Measurements from ENCODE around the gene PFKP.

Gene PFKP

DNA sequence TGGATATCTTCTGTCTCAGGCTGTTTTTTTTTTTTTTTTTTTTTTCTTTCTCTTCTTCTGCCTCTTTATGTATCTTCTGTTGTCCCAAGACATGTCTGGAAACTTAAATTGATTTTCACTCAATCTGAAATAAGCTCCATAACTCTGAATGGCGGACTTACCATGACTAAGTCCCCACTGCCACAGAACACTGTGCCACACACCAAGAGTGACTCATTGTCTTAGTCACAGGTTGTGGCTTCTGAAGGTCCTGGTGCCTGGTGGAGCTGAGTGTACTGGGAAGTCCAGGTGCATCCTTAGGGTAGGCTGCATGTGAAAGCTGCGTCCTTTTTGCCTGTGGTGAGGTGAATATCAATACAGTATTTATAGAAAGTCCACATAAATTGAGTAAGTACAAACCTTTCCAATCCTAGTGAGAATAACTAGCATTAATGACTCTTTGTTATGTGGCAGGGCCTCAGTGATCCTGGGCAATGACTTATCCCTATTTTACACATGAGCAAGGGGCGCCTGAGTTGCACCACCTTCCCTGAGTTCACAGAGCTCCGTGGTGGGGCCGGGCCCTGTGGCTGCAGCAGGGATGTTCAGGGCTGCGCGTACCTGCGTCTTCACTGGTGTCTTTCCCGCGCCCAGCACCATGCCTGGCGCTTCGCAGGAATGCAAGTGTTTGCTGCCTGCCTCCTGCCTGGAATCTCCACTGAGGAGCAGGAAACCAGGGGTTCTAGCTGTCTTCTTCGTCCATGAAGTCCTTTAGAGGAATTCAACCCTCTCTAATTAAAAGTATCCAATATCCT, 4.3 kb downstream of the PFKP start:
- no peak overlapping the region for H3K9ac ChIP-seq (ENCODE audit: low read length)
- H3K4me3 ChIP-seq (ENCODE audit: insufficient read depth, low read length, poor library complexity, severe bottlenecking) = no peak overlapping the region
- no peaks in the 10 kb centered on the region for H3K9me3 ChIP-seq (ENCODE audit: insufficient read depth, low read length)
- H3K36me3 ChIP-seq (ENCODE audit: low read length) = peaks cover 17% of the 10 kb centered on the region
- no peak overlapping the region for H2AFZ ChIP-seq (ENCODE audit: low read depth, low read length, severe bottlenecking)
- no peak overlapping the region for H3K27ac ChIP-seq (ENCODE audit: low read depth, low read length)
- no peaks in the 10 kb centered on the region for H3K9me2 ChIP-seq (replicated peaks; ENCODE audit: insufficient read depth, low read length)
- TF ChIP-seq EZH2phosphoT487 (conservative IDR thresholded peaks at IDR 0.05; ENCODE audit: low read length) = no peak
- TF ChIP-seq CTCF (IDR thresholded peaks at IDR 0.05; ENCODE audit: insufficient read depth, low read length, poor library complexity, severe bottlenecking) = no peak
- H4K20me1 ChIP-seq (ENCODE audit: low read depth, low read length) = peaks cover 50% of the 10 kb centered on the region
- no peak overlapping the region for H3K4me2 ChIP-seq (ENCODE audit: low read depth, low read length, poor library complexity, severe bottlenecking)
- H3K27me3 ChIP-seq (ENCODE audit: low read length) = no peaks in the 10 kb centered on the region
- no peaks in the 10 kb centered on the region for H3F3A ChIP-seq (ENCODE audit: insufficient read depth)
- H3K79me2 ChIP-seq (ENCODE audit: insufficient read depth, low read length) = peaks cover 90% of the 10 kb centered on the region

DNA sequence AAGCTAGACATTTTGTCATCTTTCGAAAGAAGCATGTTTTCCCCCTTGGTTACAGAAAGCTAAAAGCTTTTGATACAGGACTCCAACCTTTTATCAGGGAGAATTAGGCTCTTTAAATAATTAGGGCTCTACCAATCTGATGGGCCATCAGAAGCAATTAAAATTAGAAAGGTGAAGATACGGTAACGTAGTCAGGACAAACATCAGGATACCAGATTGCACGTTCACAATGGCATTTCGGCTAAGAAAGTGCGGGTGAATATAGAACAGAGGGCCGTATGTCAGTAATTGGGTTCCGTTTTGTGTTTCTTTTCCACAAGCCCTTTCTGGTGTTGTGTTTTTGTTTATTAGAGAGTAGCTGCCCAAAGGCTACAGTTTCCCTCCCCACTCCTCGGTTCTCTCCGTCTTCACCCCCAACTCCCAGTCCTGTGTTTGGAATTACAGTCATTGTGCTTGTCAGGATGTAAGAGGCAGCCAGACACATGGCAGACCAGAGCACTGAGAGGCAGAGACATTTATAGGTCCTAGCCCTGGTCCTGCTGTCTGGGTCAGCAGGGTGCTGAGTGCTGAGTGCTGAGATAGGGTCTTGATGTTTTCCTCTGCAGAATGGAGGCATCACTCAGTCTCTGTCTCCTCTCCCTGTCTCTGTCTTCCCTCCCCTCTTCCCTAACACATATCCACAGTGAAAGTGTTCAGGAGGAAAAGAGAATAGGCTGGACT, 5.5 kb downstream of the PFKP start:
- Histone ChIP-seq H3K9me3 (ENCODE audit: insufficient read depth, low read length) (no peaks in the 10 kb centered on the region), H3K4me3 (ENCODE audit: insufficient read depth, low read length, poor library complexity, severe bottlenecking) (no peak overlapping the region), H3F3A (ENCODE audit: insufficient read depth) (no peaks in the 10 kb centered on the region), H3K36me3 (ENCODE audit: low read length) (peaks cover 17% of the 10 kb centered on the region), H3K4me2 (ENCODE audit: low read depth, low read length, poor library complexity, severe bottlenecking) (no peak overlapping the region), H3K9me2 (replicated peaks; ENCODE audit: insufficient read depth, low read length) (no peaks in the 10 kb centered on the region), H3K79me2 (ENCODE audit: insufficient read depth, low read length) (peaks cover 97% of the 10 kb centered on the region), H3K27ac (ENCODE audit: low read depth, low read length) (no peak overlapping the region), H2AFZ (ENCODE audit: low read depth, low read length, severe bottlenecking) (no peak overlapping the region), H3K27me3 (ENCODE audit: low read length) (no peaks in the 10 kb centered on the region), H3K9ac (ENCODE audit: low read length) (no peak overlapping the region), H4K20me1 (ENCODE audit: low read depth, low read length) (peaks cover 58% of the 10 kb centered on the region)
- TF ChIP-seq EZH2phosphoT487 (conservative IDR thresholded peaks at IDR 0.05; ENCODE audit: low read length) (no peak), CTCF (IDR thresholded peaks at IDR 0.05; ENCODE audit: insufficient read depth, low read length, poor library complexity, severe bottlenecking) (no peak)

DNA sequence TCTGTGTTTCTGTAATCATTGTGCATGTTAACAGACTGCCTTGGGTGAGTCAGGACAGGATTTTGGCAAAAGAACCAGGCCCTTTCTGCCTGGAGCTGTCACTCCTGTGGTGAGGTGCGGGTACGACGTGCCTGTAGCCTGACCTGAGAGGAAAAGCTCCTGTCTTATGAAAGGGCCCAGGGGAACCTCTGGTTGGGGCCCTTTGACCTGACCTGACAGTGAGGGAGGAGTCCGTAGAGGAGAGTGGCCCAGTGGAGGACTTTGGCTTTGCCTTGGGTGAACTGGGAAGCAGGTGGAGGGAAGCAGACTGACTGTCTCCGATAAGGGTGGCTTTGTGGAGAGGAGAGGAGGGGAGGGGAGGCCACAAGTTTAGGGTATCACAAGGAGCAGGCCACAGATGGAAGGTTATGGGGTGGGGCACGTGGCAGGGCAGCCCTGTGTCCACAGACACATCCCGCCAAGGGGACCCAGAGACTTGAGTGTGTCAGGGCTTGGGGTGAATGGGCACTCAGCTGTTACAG, 6.9 kb downstream of the PFKP start:
- Histone ChIP-seq H3K36me3 (ENCODE audit: low read length) (peaks cover 17% of the 10 kb centered on the region), H2AFZ (ENCODE audit: low read depth, low read length, severe bottlenecking) (no peak overlapping the region), H4K20me1 (ENCODE audit: low read depth, low read length) (peaks cover 69% of the 10 kb centered on the region), H3K27ac (ENCODE audit: low read depth, low read length) (no peak overlapping the region), H3K9ac (ENCODE audit: low read length) (no peak overlapping the region), H3K79me2 (ENCODE audit: insufficient read depth, low read length) (peaks cover 96% of the 10 kb centered on the region), H3F3A (ENCODE audit: insufficient read depth) (no peaks in the 10 kb centered on the region), H3K4me3 (ENCODE audit: insufficient read depth, low read length, poor library complexity, severe bottlenecking) (no peak overlapping the region), H3K27me3 (ENCODE audit: low read length) (no peaks in the 10 kb centered on the region), H3K9me2 (replicated peaks; ENCODE audit: insufficient read depth, low read length) (no peaks in the 10 kb centered on the region), H3K9me3 (ENCODE audit: insufficient read depth, low read length) (no peaks in the 10 kb centered on the region), H3K4me2 (ENCODE audit: low read depth, low read length, poor library complexity, severe bottlenecking) (no peak overlapping the region)
- TF ChIP-seq EZH2phosphoT487 (conservative IDR thresholded peaks at IDR 0.05; ENCODE audit: low read length) (no peak), CTCF (IDR thresholded peaks at IDR 0.05; ENCODE audit: insufficient read depth, low read length, poor library complexity, severe bottlenecking) (no peak)

Measured in SU-DHL-6 (cell line).